NCI-H345 (cell line): Measurements from ENCODE around the gene ITM2B.

Experiments used
- DNase-seq: peaks from one replicate; lab custom pipeline; 2025; lab: John Stamatoyannopoulos, UW

Gene ITM2B

DNA sequence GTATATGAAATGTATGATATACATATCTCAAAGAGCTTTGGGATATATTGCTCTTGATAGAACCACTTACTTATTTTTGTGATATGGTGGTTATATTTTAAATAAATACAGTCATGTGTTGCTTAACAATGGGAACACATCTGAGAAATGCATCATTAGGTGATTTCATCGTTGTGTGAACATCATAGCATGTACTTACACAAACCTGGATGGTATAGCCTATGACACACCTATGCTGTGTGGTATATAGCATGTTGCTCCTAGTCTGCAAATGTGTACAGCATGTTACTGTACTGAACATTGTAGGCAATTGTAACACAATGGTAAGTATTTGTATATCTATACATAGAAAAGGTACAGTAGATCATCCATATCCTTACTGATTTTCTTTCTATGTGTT, 78.2 kb downstream of the ITM2B start:
- DNase-seq = no peak

DNA sequence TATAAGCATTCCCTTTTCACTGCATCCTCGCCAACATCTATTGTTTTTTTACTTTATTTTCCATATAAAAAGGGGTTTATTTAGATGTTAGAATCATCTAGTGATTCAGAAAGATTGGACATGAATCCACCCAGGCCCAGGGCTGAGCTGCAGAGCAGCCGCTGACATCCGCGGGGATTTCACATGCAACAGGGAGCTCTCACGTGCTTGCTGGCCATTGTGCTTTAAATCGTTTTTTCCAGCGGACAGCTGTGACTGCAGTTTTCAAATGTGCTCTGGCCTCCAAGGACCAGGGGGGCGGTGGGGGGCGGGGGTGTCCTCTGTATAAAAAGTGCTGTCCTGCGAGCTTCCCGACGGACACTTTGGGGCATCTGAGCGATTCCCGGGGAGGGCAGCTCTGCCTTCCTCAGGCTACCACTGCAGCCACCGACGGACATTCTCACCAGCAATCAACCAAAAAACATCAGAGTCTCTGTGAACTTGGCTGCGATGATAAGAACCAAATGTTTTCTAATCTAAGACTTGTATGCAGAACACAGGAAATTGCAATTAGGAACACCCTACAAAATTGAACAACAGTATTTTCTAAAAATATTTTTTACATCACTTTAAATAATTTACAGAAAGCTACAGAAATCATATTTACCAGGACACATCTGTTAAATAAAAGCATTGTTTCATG, 83.1 kb downstream of the ITM2B start:
- no peak for DNase-seq

DNA sequence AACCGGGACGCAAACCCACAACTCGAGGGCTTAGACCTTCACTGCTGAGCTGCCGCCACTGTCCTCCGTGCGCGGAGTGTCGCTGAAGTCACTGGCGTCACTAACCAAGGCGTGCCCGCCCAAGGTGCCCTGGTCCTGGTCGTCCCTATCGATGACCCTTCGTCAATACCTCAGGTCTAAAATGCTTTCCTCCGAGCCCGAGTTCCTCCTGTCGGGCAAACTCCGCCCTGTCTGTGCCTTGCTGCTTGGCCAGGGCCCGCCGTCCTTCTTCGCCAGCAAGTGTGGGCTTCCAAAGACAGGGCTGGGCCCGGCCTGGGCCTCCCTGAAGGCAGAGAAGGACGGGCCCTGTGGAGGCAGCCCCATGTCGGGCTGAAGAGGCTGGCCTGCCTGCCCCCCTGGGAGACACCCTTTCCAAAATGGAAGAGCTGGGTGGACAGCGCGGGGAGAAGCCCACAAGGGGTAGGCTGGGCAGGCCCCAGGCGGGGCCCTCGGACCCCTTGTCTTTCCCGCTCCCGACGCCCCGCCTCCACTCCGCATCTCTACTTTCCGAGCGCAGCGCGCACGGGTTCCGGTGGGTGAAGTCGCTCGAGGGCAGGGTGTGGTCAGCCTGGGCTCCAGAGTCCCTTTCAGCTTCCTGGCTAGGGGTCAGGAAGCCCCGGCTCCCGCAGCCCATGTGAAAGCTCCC, 84.0 kb downstream of the ITM2B start:
- DNase-seq = no peak

DNA sequence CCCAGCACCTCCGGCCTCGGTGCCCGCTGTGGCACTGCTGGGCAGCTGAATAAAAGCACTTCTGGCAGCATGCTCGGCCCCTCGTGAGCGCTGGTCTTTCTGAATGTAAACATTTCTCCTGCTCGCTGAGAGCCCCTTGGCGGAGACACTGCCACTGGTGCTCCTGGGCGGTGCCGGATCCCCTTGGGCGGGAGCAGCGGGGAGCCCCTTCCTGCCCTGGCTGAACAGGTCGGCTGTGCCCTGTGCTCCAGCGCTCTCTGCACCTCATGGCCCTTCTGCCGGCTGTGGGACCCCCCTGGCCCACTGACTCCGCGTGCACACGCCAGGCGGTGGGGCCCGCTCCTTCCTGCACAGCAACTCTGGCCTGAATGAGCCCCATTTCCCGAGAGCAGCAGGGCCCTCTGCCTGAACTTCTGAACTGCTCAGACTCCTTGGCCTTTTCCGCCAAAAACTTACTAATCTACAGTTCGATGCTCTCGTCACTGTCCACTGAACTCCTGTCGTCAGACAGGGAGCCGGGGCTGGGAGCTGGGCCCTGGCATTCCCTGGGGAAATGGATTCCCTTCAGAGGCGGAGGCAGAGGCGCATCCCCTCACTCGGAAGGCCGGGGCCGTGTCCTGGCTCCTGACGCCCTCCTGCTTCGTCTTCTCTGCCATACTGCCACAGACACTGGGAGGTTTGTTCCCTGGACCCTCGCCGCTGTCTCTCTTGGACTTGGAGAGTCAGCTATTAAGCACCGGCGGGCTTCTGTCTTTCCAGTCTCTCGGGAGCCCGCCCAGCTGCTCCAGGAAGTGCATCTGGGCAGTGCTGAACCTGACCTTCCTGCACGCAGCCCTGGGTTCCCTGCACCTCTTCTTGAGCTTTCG, 84.7 kb downstream of the ITM2B start:
- DNase-seq = no peak

DNA sequence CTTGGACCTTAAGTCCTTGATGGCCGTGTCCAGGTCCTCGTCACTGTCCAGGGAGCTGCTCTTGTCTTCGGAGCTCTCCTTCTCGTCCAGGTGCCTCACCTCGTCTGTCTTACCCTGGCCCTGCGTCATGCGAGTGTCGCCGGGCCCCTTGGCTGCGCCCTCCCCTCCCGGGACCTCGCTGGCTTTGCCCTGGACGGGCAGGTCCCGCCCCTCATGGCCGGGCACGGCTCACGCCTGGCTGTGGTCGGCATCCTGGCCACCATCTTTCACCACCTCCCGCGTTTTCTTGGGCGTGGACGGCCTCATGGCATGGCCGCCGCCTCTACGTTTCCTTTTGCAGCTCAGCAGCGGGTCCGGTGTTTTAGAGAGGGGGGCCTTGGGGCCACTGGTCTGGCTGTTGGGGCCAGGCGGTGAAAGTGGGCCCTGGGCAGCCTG, 85.4 kb downstream of the ITM2B start:
- DNase-seq = no peak

DNA sequence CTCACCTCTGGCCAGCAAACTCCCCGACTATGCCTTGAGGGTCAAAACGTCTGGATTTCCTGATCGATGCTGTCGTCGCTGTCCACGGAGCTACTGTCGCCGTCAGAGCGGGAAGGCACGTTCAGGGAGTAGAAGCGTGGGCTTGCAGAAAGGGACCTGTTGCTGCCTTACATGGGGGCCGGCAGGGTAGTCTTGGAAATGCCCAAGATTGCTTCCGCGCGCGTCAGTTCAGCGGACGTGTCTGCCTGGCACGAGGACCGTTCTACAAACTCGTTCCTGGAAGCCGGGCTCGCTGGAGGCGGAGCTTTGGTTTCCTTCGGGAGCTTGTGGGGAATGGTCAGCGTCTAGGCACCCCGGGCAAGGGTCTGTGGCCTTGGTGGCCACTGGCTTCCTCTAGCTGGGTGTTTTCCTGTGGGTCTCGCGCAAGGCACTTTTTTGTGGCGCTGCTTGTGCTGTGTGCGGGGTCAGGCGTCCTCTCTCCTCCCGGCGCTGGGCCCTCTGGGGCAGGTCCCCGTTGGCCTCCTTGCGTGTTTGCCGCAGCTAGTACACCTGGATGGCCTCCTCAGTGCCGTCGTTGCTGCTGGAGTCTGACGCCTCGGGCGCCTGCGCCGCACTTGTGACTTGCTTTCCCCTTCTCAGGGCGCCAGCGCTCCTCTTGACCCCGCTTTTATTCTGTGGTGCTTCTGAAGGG, 86.0 kb downstream of the ITM2B start:
- no peak for DNase-seq
